ENCODE results near the gene CDH11. TPM values are rescaled to one million over a fixed set of nuclear protein-coding genes. Genes with fewer than 3 reads are reported as not detected.

Gene CDH11
- polyA plus RNA-seq, 1 experiment = 276 TPM

DNA sequence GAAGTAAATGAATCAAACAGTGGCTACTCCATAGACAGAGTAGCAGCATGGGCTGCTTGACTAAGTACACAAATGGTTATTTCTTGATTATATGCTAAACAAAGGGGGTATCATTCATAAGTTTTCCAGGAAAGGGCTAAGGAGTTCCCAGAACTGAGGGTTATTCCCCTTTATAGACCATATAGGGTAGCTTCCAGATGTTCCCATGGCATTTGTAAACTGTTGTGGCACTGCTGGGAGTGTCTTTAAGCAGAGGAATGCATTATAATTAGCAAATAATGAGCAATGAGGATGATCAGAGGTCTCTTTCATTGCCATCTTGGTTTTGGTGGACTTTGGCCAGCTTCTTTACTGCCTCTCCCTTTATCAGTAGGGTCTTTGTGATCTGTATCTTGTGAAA, 105.1 kb downstream of the CDH11 start:
- Histone ChIP-seq H3K9me3 (ENCODE audit: control insufficient read depth, insufficient read depth, low read length) (no peaks in the 10 kb centered on the region), H3K27me3 (ENCODE audit: control insufficient read depth, insufficient read depth, low read length) (no peaks in the 10 kb centered on the region), H3K27ac (ENCODE audit: low read depth, low read length) (no peak overlapping the region), H3K4me3 (ENCODE audit: low read depth, low read length) (no peak overlapping the region)
- POLR2A ChIA-PET = interaction anchor here (0.7 kb wide), 1 partner anchor 197 kb away, joined by 3 read pairs; no protein-coding TSS in a partner anchor
- CTCF ChIA-PET = no interaction called here
- no peak for DNase-seq (ENCODE audit: low read depth, low spot score)
- TF ChIP-seq, protein P1, sequence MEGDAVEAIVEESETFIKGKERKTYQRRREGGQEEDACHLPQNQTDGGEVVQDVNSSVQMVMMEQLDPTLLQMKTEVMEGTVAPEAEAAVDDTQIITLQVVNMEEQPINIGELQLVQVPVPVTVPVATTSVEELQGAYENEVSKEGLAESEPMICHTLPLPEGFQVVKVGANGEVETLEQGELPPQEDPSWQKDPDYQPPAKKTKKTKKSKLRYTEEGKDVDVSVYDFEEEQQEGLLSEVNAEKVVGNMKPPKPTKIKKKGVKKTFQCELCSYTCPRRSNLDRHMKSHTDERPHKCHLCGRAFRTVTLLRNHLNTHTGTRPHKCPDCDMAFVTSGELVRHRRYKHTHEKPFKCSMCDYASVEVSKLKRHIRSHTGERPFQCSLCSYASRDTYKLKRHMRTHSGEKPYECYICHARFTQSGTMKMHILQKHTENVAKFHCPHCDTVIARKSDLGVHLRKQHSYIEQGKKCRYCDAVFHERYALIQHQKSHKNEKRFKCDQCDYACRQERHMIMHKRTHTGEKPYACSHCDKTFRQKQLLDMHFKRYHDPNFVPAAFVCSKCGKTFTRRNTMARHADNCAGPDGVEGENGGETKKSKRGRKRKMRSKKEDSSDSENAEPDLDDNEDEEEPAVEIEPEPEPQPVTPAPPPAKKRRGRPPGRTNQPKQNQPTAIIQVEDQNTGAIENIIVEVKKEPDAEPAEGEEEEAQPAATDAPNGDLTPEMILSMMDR (IDR thresholded peaks at IDR 0.05; ENCODE audit: low read depth, low read length) = no peak

DNA sequence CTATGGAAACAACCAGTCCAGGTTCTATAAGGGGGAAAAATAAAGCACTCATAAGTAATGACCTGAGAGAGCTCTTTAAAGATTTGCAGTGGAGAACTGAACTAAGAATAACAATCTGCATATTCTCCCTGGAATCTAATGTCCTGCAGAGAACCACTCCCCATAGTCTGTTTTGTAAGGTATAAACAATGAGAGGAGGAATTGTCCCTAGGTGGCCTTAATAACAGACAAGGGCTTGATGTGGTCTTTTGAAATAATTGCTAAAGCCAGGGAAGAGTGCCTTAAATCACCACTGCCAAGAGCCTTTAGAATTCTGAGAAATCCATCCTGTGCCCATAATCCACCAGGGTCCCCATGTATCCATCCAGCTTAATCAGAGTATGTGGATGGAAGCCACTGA, 106.3 kb downstream of the CDH11 start:
- TF ChIP-seq, protein P1 (IDR thresholded peaks at IDR 0.05; ENCODE audit: low read depth, low read length) = no peak
- Histone ChIP-seq H3K27me3 (ENCODE audit: control insufficient read depth, insufficient read depth, low read length) (no peaks in the 10 kb centered on the region), H3K27ac (ENCODE audit: low read depth, low read length) (no peak overlapping the region), H3K4me3 (ENCODE audit: low read depth, low read length) (no peak overlapping the region), H3K9me3 (ENCODE audit: control insufficient read depth, insufficient read depth, low read length) (no peaks in the 10 kb centered on the region)
- CTCF ChIA-PET = interaction anchor here (0.9 kb wide), 1 partner anchor 172 kb away, joined by 3 read pairs; no protein-coding TSS in a partner anchor
- POLR2A ChIA-PET = no interaction called here
- DNase-seq (ENCODE audit: low read depth, low spot score) = no peak

DNA sequence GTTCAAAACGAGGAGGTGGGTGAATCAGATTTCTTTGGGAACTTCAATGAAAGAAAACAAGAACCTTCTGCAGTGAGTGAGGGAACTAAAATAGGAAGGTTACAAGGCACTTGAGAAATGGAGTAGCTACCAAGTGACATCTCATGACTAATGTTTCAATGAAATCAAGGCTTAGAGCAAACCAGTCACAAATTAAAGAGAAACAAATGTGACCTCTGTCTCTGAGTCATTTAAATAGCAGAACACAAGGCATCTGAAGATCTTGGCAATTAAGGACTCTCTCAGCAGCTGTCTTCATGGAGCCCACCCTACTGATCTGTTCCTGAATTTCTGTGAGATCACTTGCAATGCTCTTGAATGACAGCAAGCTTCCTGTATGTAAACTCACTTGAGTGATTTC, 109.5 kb downstream of the CDH11 start:
- Histone ChIP-seq H3K4me3 (ENCODE audit: low read depth, low read length) (no peak overlapping the region), H3K27ac (ENCODE audit: low read depth, low read length) (no peak overlapping the region), H3K9me3 (ENCODE audit: control insufficient read depth, insufficient read depth, low read length) (no peaks in the 10 kb centered on the region), H3K27me3 (ENCODE audit: control insufficient read depth, insufficient read depth, low read length) (no peaks in the 10 kb centered on the region)
- TF ChIP-seq, protein P1 (IDR thresholded peaks at IDR 0.05; ENCODE audit: low read depth, low read length) = no peak
- DNase-seq (ENCODE audit: low read depth, low spot score) = no peak
- ChIA-PET CTCF (interaction anchor here (0.6 kb wide), 1 partner anchor 68 kb away, joined by 8 read pairs; no protein-coding TSS in a partner anchor), POLR2A (no interaction called here)

DNA sequence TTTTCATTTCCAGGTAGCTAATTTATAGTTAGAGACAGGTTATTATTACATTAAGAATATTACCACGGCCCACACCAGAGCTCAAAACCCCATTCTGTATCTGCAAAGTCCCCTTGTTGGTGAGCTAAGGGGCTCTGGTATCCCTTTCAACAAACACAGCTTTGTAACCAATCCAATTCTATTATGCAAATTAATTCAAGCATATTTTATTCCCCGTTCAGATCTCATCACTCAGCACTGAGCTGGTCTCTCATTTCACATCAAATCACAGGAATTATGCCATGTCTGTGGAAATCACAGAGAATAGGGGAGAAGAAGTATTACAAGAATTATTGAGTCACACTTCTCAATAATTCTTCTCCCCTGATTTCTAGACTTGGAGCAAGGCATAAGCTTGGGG, 111.7 kb downstream of the CDH11 start:
- H3K27me3 ChIP-seq (ENCODE audit: control insufficient read depth, insufficient read depth, low read length) = no peaks in the 10 kb centered on the region
- H3K9me3 ChIP-seq (ENCODE audit: control insufficient read depth, insufficient read depth, low read length) = no peaks in the 10 kb centered on the region; the same call in 1 of the 2 replicates
- CTCF ChIA-PET = no interaction called here
- TF ChIP-seq, protein P1 (IDR thresholded peaks at IDR 0.05; ENCODE audit: low read depth, low read length) = no peak
- DNase-seq (ENCODE audit: low read depth, low spot score) = no peak
- H3K4me3 ChIP-seq (ENCODE audit: low read depth, low read length) = no peak overlapping the region
- no peak overlapping the region for H3K27ac ChIP-seq (ENCODE audit: low read depth, low read length)
- POLR2A ChIA-PET = no interaction called here

DNA sequence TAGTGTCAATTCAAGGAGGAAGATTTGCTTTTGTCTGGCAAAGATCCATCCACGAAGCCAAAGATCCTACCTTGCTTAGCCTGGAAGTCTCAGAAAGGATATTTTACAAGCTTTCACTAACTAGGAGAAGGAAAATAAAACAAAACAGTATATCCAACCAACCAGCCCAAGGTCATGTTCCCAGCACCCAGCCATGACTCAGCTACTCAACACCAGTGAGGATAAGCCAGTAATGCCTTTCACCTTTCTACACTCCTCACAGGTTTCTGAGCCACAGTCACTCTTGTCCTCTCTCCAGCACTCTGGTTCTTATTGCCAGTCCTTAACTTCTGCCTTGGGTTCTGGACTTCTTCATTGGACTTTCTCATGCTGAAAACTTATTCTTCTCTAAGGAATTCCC, 116.2 kb downstream of the CDH11 start:
- Histone ChIP-seq H3K4me3 (ENCODE audit: low read depth, low read length) (no peak overlapping the region), H3K9me3 (ENCODE audit: control insufficient read depth, insufficient read depth, low read length) (no peaks in the 10 kb centered on the region; the same call in 1 of the 2 replicates), H3K27me3 (ENCODE audit: control insufficient read depth, insufficient read depth, low read length) (no peaks in the 10 kb centered on the region), H3K27ac (ENCODE audit: low read depth, low read length) (no peak overlapping the region)
- no peak for DNase-seq (ENCODE audit: low read depth, low spot score)
- ChIA-PET CTCF (no interaction called here), POLR2A (no interaction called here)
- TF ChIP-seq, protein P1 (IDR thresholded peaks at IDR 0.05; ENCODE audit: low read depth, low read length) = no peak

Data from AG04450 (cell line).